Endodermal cell (in vitro differentiated cells): Measurements from ENCODE around the gene LRRFIP1. TPM values are rescaled to one million over a fixed set of nuclear protein-coding genes. Genes with fewer than 3 reads are reported as not detected.

Source experiments
- DNase-seq: peaks from one replicate; pipeline ENCODE4 v3.0.0-alpha.2; 2017
- H3K27ac ChIP-seq: 2 replicates; pipeline ENCODE4 v1.5.1; 2013; ENCODE audit warnings: mild to moderate bottlenecking, low read depth, low read length, moderate library complexity
- H3K27me3 ChIP-seq: 2 replicates; pipeline ENCODE4 v1.6.1; 2013; ENCODE audit warnings: mild to moderate bottlenecking, low read length, moderate library complexity; ENCODE audit not compliant: insufficient read depth, control insufficient read depth, poor library complexity, severe bottlenecking
- H3K36me3 ChIP-seq: 2 replicates; pipeline ENCODE4 v1.7.0; 2013; ENCODE audit warnings: mild to moderate bottlenecking, low read length, moderate library complexity; ENCODE audit not compliant: control insufficient read depth, insufficient read depth
- H3K4me1 ChIP-seq: one replicate; pipeline ENCODE4 v1.7.0; 2013; ENCODE audit warnings: low read length; ENCODE audit not compliant: control insufficient read depth, insufficient read depth
- H3K4me3 ChIP-seq: 2 replicates; pipeline ENCODE4 v1.5.1; 2013; ENCODE audit warnings: mild to moderate bottlenecking, low read length, moderate library complexity
- H3K9ac ChIP-seq: 2 replicates; pipeline ENCODE4 v1.6.1; 2013; ENCODE audit warnings: mild to moderate bottlenecking, low read length, moderate library complexity; ENCODE audit not compliant: poor library complexity, severe bottlenecking; ENCODE audit errors: extremely low read depth
- H3K9me3 ChIP-seq: 2 replicates; pipeline ENCODE4 v1.6.1; 2013; ENCODE audit warnings: mild to moderate bottlenecking, low read length, moderate library complexity; ENCODE audit not compliant: control insufficient read depth
- H3K27ac Mint-ChIP-seq: 2 replicates; pipeline ENCODE4 v1.8.0; 2020; ENCODE audit warnings: mixed read lengths
- H3K27me3 Mint-ChIP-seq: 2 replicates; pipeline ENCODE4 v1.8.0; 2021; ENCODE audit warnings: mild to moderate bottlenecking, mixed read lengths; ENCODE audit not compliant: insufficient read depth
- H3K36me3 Mint-ChIP-seq: 2 replicates; pipeline ENCODE4 v1.8.0; 2020; ENCODE audit warnings: low read depth, mixed read lengths
- H3K4me1 Mint-ChIP-seq: 2 replicates; pipeline ENCODE4 v1.8.0; 2020; ENCODE audit warnings: mixed read lengths
- H3K4me3 Mint-ChIP-seq: 2 replicates; pipeline ENCODE4 v1.8.0; 2020; ENCODE audit warnings: mild to moderate bottlenecking, moderate library complexity, mixed read lengths
- H3K9me3 Mint-ChIP-seq: 2 replicates; pipeline ENCODE4 v1.8.0; 2020; ENCODE audit warnings: mild to moderate bottlenecking, mixed read lengths
- CTCF ChIP-seq: fragments of 200-600 bp; sonication (generic); conservative IDR thresholded peaks from 2 replicates; pipeline ENCODE4 v1.5.0; 2021; ENCODE audit warnings: antibody characterized with exemption, mild to moderate bottlenecking
- WGBS, 2 experiments: methylation state at CpG; one replicate each; pipeline versions ENCODE4 v1.1.5 to v1.1.7; 2013; ENCODE audit warnings: missing lambda C conversion rate in 2 of 2, mixed read lengths in 1 of 2; ENCODE audit not compliant: insufficient coverage in 1 of 2, insufficient read length in 1 of 2; 5-methylcytosine and 5-hydroxymethylcytosine counted together
- total RNA-seq, 2 donors: library from RNA; stranded (reverse); fragmentation: NEBNext Ultra II Directional in 1 of 2; extraction: Animal tissue kit (Norgen Biotek cat#: 25700) in 1 of 2; gene quantifications; 2 replicates in 1 of 2; 3 replicates in 1 of 2; pipeline ENCODE4 v1.2.1, GENCODE V29; 2021

The LRRFIP1 gene
- total RNA-seq, 2 donors from 2014 or later: 102 to 132 TPM

DNA sequence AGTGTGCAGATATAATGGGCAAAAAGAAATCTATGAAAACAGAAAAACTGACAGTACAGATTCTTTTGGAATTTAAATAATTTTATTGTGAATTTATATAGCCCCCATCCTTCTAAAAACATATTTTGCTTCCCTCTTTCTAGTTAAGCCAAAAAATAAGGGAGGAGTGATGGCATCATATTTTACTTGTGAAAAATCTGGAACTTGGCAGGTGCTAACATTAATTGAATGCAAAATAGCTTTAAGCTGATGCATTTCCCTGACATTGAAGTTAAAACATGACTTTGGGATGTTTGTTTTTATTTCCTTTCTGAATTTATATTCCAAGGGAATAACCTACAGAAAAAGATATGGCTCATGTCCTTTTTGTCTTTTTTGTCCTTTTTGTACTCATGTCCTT lies 88.6 kb downstream of the LRRFIP1 start:
- Mint-ChIP-seq H3K9me3 (no peaks in the 10 kb centered on the region), H3K4me3 (no peak overlapping the region), H3K36me3 (peaks cover 26% of the 10 kb centered on the region), H3K4me1 (peaks cover 15% of the 10 kb centered on the region), H3K27me3 (no peaks in the 10 kb centered on the region), H3K27ac (no peak overlapping the region)
- no peak overlapping the region for H3K27ac ChIP-seq
- no peak overlapping the region for H3K9ac ChIP-seq
- peaks cover 66% of the 10 kb centered on the region for H3K36me3 ChIP-seq
- no peak overlapping the region for H3K4me3 ChIP-seq
- DNase-seq: no peak
- H3K4me1 ChIP-seq: no peaks in the 10 kb centered on the region
- H3K27me3 ChIP-seq: no peaks in the 10 kb centered on the region
- no peak for TF ChIP-seq CTCF
- no peaks in the 10 kb centered on the region for H3K9me3 ChIP-seq

DNA sequence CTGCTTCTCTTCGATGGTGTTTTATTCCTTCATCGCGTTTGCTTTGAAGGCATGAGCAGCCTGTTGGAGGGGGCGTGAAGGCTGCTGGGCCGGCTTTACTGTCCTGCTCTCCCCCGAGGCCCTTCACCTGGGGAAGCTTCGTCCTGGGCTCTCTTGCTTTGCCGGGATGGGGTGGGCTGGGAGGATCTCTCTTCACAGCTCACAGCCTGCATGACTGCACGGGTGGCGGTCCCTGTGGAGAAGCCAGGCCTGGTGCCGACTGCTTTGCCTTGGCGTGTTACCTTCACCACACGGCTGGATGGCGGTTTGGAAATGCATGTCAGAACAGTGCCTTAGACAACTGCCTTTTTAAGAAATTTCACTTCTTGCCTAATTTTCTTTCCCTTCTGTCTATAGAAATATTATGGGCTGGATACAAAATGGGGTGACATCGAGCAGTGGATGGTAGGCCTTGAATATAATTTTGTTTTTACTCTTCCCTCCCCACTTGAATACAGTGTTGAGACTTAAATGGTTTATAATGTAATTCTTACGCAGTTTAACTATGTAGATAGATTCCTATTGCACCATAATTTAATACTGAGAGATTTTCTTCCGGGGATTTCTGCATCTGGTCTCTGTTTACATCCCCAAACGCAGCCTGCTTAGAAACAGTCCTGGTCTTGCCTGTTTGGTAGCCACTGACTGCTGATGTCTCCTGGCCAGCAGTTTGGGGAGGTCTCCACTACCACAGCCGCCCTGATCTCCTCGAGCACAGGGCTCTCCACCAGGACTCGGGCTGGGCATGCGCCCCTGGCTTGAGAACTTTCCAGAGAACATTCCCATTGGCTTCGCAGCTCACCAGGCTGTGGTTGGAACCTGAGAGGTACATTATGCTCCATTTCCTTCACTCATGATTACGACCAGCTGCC lies 90.2 kb downstream of the LRRFIP1 start:
- Mint-ChIP-seq H3K4me1 (peaks cover 13% of the 10 kb centered on the region), H3K9me3 (no peaks in the 10 kb centered on the region), H3K27ac (peak overlapping the region; percentile 24), H3K36me3 (peaks cover 15% of the 10 kb centered on the region), H3K4me3 (no peak overlapping the region), H3K27me3 (no peaks in the 10 kb centered on the region)
- Histone ChIP-seq H3K4me3 (no peak overlapping the region), H3K9me3 (no peaks in the 10 kb centered on the region), H3K27ac (no peak overlapping the region), H3K9ac (no peak overlapping the region), H3K27me3 (no peaks in the 10 kb centered on the region), H3K4me1 (no peaks in the 10 kb centered on the region), H3K36me3 (peaks cover 64% of the 10 kb centered on the region)
- TF ChIP-seq CTCF: no peak
- peak; percentile 47 for DNase-seq
- 95% methylated on average over 19 to 22 of the region's 24 CpGs for WGBS, 2 experiments

DNA sequence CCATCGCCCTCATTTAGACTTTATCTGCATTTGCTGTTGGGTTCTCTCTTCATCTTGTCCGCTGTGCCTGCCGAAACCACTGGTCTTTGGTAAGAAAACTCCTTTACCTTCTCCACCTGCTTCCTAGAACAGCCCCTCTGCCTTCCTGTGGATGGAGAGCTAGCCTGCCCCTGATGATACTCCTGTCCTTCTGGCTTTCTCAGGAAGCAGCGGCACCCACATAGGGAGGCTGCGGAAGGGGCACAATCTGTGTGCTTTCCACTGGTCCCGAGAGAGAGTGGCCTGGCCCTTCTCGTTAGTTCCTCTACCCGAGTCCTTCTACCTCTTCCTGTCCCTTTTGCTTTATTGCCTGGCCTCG lies 90.9 kb downstream of the LRRFIP1 start:
- no peaks in the 10 kb centered on the region for H3K27me3 ChIP-seq
- H3K36me3 Mint-ChIP-seq: peaks cover 15% of the 10 kb centered on the region
- no peaks in the 10 kb centered on the region for H3K9me3 ChIP-seq
- no peaks in the 10 kb centered on the region for H3K27me3 Mint-ChIP-seq
- H3K4me3 Mint-ChIP-seq: no peak overlapping the region
- H3K4me1 Mint-ChIP-seq: peaks cover 13% of the 10 kb centered on the region
- peaks cover 68% of the 10 kb centered on the region for H3K36me3 ChIP-seq
- no peak for TF ChIP-seq CTCF
- DNase-seq: peak; percentile 27
- H3K9ac ChIP-seq: no peak overlapping the region
- H3K27ac ChIP-seq: no peak overlapping the region
- H3K27ac Mint-ChIP-seq: no peak overlapping the region
- no peaks in the 10 kb centered on the region for H3K9me3 Mint-ChIP-seq
- H3K4me3 ChIP-seq: no peak overlapping the region
- H3K4me1 ChIP-seq: no peaks in the 10 kb centered on the region
- WGBS, 2 experiments: 95 to 97% methylated on average over 9 of the region's 9 CpGs
